Activated T-cell treated with anti-CD3 and anti-CD28 coated beads, Interleukin-2, amount 50 U/mL, for 4 hours (primary cell): ENCODE measurements around the gene MICU1. TPM values are rescaled to one million over a fixed set of nuclear protein-coding genes. Genes with fewer than 3 reads are reported as not detected.
"Not testable (repeated sequence)": the region's sequence is repeated elsewhere in the genome, so short reads cannot be mapped to it uniquely, and the experiment has no call there.

Experiments used
- ATAC-seq, 2 donors: fragments of 200-7000 bp; cut with Tn5 transposase; one replicate each; pipeline ENCODE4 v1.10.0; 2021
- DNase-seq: peaks from one replicate; pipeline ENCODE4 v3.0.0-alpha.2; 2020
- H3K27me3 Mint-ChIP-seq: one replicate; pipeline ENCODE4 v1.8.0; 2021; ENCODE audit warnings: low read depth, mixed read lengths
- H3K36me3 Mint-ChIP-seq: one replicate; pipeline ENCODE4 v1.8.0; 2022; ENCODE audit warnings: mixed read lengths; ENCODE audit not compliant: insufficient read depth
- H3K4me1 Mint-ChIP-seq: one replicate; pipeline ENCODE4 v1.8.0; 2021; ENCODE audit warnings: low read depth, mixed read lengths
- H3K4me3 Mint-ChIP-seq: one replicate; pipeline ENCODE4 v1.8.0; 2021; ENCODE audit warnings: mild to moderate bottlenecking, moderate library complexity, mixed read lengths
- H3K9me3 Mint-ChIP-seq: one replicate; pipeline ENCODE4 v1.8.0; 2021; ENCODE audit warnings: mixed read lengths
- total RNA-seq, 3 donors: library from RNA; stranded (reverse); gene quantifications; one replicate each; pipeline ENCODE4 v1.2.1, GENCODE V29; 2021

MICU1 gene
- total RNA-seq, 3 donors from 2014 or later, result 30.3 to 37.3 (median 36.4) TPM

GRCh38 chr10:72487521-72487920, 138.4 kb downstream of the MICU1 start:
- no peaks in the 10 kb centered on the region for H3K27me3 Mint-ChIP-seq
- no peak overlapping the region for H3K4me3 Mint-ChIP-seq
- no peaks in the 10 kb centered on the region for H3K9me3 Mint-ChIP-seq
- peaks cover 13% of the 10 kb centered on the region for H3K36me3 Mint-ChIP-seq
- ATAC-seq (no peak), DNase-seq (no peak)
- H3K4me1 Mint-ChIP-seq, result no peaks in the 10 kb centered on the region

GRCh38 chr10:72487116-72487515, 138.8 kb downstream of the MICU1 start:
- Mint-ChIP-seq H3K4me3 (no peak overlapping the region), H3K4me1 (no peaks in the 10 kb centered on the region), H3K36me3 (peaks cover 13% of the 10 kb centered on the region), H3K9me3 (no peaks in the 10 kb centered on the region), H3K27me3 (no peaks in the 10 kb centered on the region)
- ATAC-seq (no peak), DNase-seq (no peak)

- no peaks in the 10 kb centered on the region for H3K9me3 Mint-ChIP-seq
- H3K27me3 Mint-ChIP-seq, result no peaks in the 10 kb centered on the region
- peaks cover 13% of the 10 kb centered on the region for H3K36me3 Mint-ChIP-seq
- ATAC-seq (no peak), DNase-seq (no peak)
- H3K4me3 Mint-ChIP-seq, result no peak overlapping the region
- H3K4me1 Mint-ChIP-seq, result no peaks in the 10 kb centered on the region
These were observed 140.2 kb downstream of the MICU1 start for GRCh38 chr10:72485701-72486100.

- ATAC-seq (no peak), DNase-seq (no peak)
- no peak overlapping the region for H3K4me3 Mint-ChIP-seq
- peaks cover 15% of the 10 kb centered on the region for H3K36me3 Mint-ChIP-seq
- H3K27me3 Mint-ChIP-seq, result no peaks in the 10 kb centered on the region
- no peaks in the 10 kb centered on the region for H3K4me1 Mint-ChIP-seq
- H3K9me3 Mint-ChIP-seq, result no peaks in the 10 kb centered on the region
These were observed 141.4 kb downstream of the MICU1 start for GRCh38 chr10:72484521-72484920.

DNA sequence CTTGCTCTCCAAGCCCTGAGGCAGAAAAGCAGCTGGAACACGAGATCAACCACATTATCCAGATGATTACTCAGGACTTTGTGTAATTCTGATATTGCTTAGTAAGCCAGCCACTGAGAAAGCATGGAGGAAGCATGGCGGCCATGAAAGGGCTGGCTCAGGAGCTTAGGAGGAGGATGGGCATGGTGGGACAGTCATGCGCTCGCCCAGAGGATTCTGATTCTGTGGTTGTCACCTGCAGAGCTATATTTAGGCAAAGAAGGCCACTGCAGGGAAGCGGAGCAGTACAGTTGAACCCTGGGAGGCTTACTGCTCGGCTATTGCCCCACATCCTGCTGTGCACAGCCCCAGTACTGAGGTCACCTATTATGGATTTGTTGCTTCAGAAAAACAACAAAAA, 142.4 kb downstream of the MICU1 start:
- Mint-ChIP-seq H3K9me3 (no peaks in the 10 kb centered on the region), H3K27me3 (no peaks in the 10 kb centered on the region), H3K36me3 (peaks cover 20% of the 10 kb centered on the region), H3K4me3 (no peak overlapping the region), H3K4me1 (no peaks in the 10 kb centered on the region)
- DNase-seq (no peak), ATAC-seq (no peak)

- no peaks in the 10 kb centered on the region for H3K9me3 Mint-ChIP-seq
- H3K36me3 Mint-ChIP-seq, result peaks cover 24% of the 10 kb centered on the region
- no peaks in the 10 kb centered on the region for H3K4me1 Mint-ChIP-seq
- DNase-seq, result no peak
- ATAC-seq, result no peak
- H3K27me3 Mint-ChIP-seq, result no peaks in the 10 kb centered on the region
- no peak overlapping the region for H3K4me3 Mint-ChIP-seq
These were observed 145.0 kb downstream of the MICU1 start for GRCh38 chr10:72480861-72481260.

DNA sequence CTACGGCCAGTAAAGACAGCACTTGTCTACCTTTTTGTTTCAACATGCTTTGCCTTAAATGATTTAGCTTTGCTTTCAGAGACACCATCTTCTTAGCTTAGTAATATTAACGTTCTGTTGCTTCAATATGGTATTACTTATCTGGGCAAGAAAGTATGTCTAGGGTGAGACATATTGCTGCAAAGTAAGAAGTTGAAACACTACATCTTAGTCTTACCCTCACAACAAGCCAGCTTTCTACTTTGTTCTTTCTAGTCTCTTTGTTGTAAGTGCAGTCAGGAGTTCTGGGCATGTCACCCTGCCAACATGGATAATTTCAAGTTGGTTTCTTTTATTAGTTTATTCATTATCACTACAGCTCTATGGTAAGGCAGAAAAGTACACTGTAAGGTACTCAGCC, 148.4 kb downstream of the MICU1 start:
- Mint-ChIP-seq H3K4me3 (no peak overlapping the region), H3K27me3 (no peaks in the 10 kb centered on the region), H3K36me3 (peaks cover 36% of the 10 kb centered on the region), H3K9me3 (no peaks in the 10 kb centered on the region), H3K4me1 (no peaks in the 10 kb centered on the region)
- DNase-seq (no peak), ATAC-seq (no peak)

GRCh38 chr10:72472306-72472705, 153.6 kb downstream of the MICU1 start:
- ATAC-seq (no peak), DNase-seq (no peak)
- no peak overlapping the region for H3K4me3 Mint-ChIP-seq
- H3K4me1 Mint-ChIP-seq, result no peaks in the 10 kb centered on the region
- H3K9me3 Mint-ChIP-seq, result no peaks in the 10 kb centered on the region
- H3K27me3 Mint-ChIP-seq, result no peaks in the 10 kb centered on the region
- H3K36me3 Mint-ChIP-seq, result peaks cover 51% of the 10 kb centered on the region

DNA sequence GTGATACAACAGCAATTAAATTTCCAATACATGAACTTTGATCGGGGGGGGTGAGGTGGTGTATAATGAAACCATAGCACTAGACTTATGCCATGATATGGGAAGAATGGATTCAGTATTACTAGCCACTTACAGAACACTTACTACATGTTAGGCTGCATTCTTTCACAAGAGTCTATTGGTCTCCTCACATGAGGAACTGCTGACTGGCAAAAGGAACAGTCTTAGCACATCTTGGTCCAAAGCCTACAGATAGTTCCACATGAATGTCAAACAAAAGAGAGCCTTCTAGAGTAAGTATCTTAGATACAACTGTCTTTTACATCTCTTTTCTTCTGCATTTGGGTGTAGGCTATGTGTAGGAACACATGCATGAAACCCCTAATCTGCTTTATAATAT, 155.2 kb downstream of the MICU1 start:
- ATAC-seq (no peak), DNase-seq (no peak)
- peaks cover 48% of the 10 kb centered on the region for H3K36me3 Mint-ChIP-seq
- no peak overlapping the region for H3K4me3 Mint-ChIP-seq
- H3K27me3 Mint-ChIP-seq, result no peaks in the 10 kb centered on the region
- H3K4me1 Mint-ChIP-seq, result no peaks in the 10 kb centered on the region
- H3K9me3 Mint-ChIP-seq, result no peaks in the 10 kb centered on the region

DNA sequence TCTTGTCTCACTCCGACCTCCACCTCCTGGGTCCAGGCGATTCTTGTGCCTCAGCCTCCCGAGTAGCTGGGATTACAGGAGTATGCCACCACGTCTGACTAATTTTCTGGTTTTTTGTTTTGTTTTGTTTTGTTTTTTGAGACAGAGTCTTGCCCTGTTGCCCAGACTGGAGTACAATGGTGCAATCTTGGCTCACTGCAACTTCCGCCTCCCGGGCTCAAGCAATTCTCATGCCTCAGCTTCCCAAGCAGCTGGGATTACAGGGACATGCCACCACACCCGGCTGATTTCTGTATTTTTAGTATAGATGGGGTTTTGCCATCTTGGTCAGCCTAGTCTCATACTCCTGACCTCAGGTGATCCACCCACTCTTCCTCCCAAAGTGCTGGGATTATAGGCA, 158.8 kb downstream of the MICU1 start:
- peaks cover 35% of the 10 kb centered on the region for H3K36me3 Mint-ChIP-seq
- DNase-seq, H3K4me3 Mint-ChIP-seq, ATAC-seq, H3K27me3 Mint-ChIP-seq, H3K4me1 Mint-ChIP-seq, H3K9me3 Mint-ChIP-seq: not testable (repeated sequence)

GRCh38 chr10:72466018-72466417, 159.9 kb downstream of the MICU1 start:
- Mint-ChIP-seq H3K4me3 (no peak overlapping the region), H3K9me3 (no peaks in the 10 kb centered on the region), H3K36me3 (peaks cover 34% of the 10 kb centered on the region), H3K27me3 (no peaks in the 10 kb centered on the region), H3K4me1 (no peaks in the 10 kb centered on the region)
- ATAC-seq (no peak), DNase-seq (no peak)

- Mint-ChIP-seq H3K27me3 (no peaks in the 10 kb centered on the region), H3K9me3 (no peaks in the 10 kb centered on the region), H3K4me1 (no peaks in the 10 kb centered on the region), H3K4me3 (no peak overlapping the region), H3K36me3 (peaks cover 23% of the 10 kb centered on the region)
- DNase-seq (no peak), ATAC-seq (no peak)
These were observed 161.4 kb downstream of the MICU1 start for GRCh38 chr10:72464438-72464837.

DNA sequence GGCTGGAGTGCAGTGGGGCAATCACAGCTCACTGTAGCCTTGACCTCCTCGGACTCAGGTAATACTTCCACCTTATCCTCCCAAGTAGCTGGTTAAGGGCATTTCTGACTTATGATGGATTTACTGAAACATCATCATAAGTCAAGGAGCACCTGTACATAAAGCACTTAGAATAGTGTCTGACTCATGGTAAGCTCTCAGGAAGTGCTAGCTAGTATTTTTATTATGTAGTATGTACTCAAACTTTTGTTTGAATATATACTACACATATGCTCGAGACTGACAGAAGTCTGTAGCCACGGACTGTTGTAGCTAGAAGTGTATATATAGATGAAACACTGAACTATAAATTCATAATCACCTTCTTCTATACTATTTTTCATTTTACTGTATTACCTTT, 163.6 kb downstream of the MICU1 start:
- DNase-seq (no peak), ATAC-seq (no peak)
- no peaks in the 10 kb centered on the region for H3K27me3 Mint-ChIP-seq
- H3K9me3 Mint-ChIP-seq, result no peaks in the 10 kb centered on the region
- peaks cover 18% of the 10 kb centered on the region for H3K36me3 Mint-ChIP-seq
- H3K4me3 Mint-ChIP-seq, result no peak overlapping the region
- H3K4me1 Mint-ChIP-seq, result no peaks in the 10 kb centered on the region

DNA sequence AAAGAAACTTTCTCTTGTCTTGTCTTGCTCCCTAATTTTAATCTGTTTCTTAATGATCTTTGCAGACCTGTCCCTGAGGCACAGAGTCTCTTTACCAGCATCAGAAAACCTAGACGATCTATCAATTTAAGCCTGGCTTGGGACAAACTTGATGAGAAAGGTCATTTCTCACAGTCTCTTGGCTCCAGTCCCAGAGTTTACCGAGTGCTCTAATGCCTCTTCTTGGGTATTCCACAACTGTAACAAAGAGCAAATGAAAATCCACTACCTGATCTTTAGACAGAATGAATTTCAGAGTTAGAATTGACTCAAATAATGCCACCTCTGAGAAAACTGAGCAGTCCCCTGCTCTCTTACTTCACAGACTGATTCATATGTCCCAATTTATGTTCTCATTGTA, 164.8 kb downstream of the MICU1 start:
- Mint-ChIP-seq H3K36me3 (peaks cover 17% of the 10 kb centered on the region), H3K4me1 (no peaks in the 10 kb centered on the region), H3K4me3 (no peak overlapping the region), H3K9me3 (no peaks in the 10 kb centered on the region), H3K27me3 (no peaks in the 10 kb centered on the region)
- DNase-seq, result no peak
- ATAC-seq, result no peak

DNA sequence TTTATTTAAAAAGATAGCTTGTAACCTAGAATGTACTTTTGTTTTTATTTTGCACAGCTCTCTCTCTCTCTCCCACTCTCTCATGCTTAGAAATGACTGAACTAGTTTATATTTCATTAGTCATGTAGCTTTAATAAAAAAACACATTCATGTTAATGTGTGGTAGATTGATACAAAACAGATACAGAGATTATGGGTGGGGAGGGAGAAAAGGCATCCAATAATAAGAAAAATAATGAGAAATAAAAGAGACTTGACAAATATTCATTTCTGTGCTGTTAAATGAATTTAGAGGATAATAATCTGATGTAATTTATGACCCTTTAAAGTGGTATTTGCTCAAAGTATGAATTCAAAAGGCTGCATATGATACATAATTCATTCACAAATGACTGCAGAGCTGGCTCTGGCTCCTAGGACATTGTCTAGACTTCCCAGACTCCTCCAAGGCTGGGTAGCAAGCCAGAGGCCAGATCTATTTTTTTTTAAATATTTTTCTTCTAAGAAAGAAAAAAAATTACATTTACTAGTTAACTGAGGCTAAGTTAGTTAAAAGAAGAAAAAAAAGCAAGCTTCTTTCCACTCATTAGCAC, 165.5 kb downstream of the MICU1 start:
- peaks cover 13% of the 10 kb centered on the region for H3K36me3 Mint-ChIP-seq
- H3K9me3 Mint-ChIP-seq, result no peaks in the 10 kb centered on the region
- H3K4me1 Mint-ChIP-seq, result no peaks in the 10 kb centered on the region
- no peak for DNase-seq
- ATAC-seq, result no peak
- no peaks in the 10 kb centered on the region for H3K27me3 Mint-ChIP-seq
- H3K4me3 Mint-ChIP-seq, result no peak overlapping the region

- Mint-ChIP-seq H3K27me3 (no peaks in the 10 kb centered on the region), H3K4me1 (no peaks in the 10 kb centered on the region), H3K9me3 (no peaks in the 10 kb centered on the region), H3K4me3 (no peak overlapping the region), H3K36me3 (peaks cover 12% of the 10 kb centered on the region)
- ATAC-seq (no peak), DNase-seq (no peak)
These were observed 166.6 kb downstream of the MICU1 start for GRCh38 chr10:72459301-72459700.
